ENCODE results near the gene MTO1.
"Not testable (repeated sequence)": the region's sequence is repeated elsewhere in the genome, so short reads cannot be mapped to it uniquely, and the experiment has no call there.

The MTO1 gene

GRCh38 chr6:73532293-73532692, 70.8 kb downstream of the MTO1 start:
- no peak for DNase-seq

DNA sequence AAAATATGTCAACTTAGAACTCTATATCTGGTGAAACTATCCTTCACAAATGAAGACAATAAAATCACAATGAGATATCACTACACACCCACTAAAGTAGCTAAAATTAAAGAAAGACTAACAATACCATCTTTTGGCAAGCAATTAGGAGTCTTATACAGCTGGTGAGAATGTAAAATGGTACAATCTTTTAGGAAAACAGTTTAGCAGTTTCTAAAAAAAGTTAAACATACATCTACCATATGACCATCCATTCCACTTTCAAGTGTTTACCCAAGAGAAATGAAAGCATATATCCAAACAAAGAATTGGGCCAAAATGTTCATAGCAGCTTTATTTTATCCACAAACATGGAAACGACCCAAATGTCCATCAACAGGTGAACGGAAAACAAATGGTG, 73.1 kb downstream of the MTO1 start:
- DNase-seq: no peak

GRCh38 chr6:73537677-73538076, 76.1 kb downstream of the MTO1 start:
- DNase-seq: no peak

GRCh38 chr6:73538116-73538779, 76.7 kb downstream of the MTO1 start:
- no peak for DNase-seq

DNA sequence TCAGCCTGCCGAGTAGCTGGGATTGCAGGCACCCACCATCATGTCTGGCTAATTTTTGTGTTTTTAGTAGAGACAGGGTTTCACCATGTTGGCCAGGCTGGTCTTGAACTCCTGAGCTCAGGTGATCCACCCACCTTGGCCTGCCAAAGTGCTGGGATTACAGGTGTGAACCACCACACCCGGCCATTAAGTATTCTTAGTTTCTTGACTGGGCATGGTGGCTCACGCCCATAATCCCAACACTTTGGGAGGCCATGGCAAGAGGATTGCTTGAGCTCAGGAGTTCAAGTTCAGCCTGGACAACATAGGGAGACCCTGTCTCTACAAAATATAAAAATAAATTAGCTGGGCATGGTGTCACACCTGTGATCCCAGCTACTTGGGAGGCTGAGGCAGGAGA, 80.9 kb downstream of the MTO1 start:
- DNase-seq: not testable (repeated sequence)

GRCh38 chr6:73542891-73543290, 81.4 kb downstream of the MTO1 start:
- DNase-seq: no peak

DNA sequence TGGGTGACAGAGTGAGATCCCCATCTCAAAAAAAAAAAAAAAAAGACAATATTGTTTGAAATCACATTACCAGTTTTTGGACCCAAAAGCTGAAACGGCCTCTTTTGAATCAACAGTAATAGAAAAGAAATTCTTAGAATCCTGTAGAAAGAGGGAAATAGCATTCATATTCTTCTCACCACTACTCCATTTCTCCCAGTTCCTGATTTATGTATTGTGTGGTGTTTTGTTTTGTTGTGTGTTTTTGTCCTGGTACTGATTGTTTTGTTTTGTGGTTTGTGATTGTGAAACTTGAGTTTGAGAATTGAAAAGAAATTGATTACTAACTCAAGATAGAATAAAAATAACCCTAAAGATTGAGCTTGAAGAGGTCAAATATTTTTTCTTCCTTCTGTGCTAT, 85.5 kb downstream of the MTO1 start:
- DNase-seq: no peak

GRCh38 chr6:73548458-73549446, 87.2 kb downstream of the MTO1 start:
- no peak for DNase-seq

- not testable (repeated sequence) for DNase-seq
These were observed 89.6 kb downstream of the MTO1 start for GRCh38 chr6:73551115-73551514.

DNA sequence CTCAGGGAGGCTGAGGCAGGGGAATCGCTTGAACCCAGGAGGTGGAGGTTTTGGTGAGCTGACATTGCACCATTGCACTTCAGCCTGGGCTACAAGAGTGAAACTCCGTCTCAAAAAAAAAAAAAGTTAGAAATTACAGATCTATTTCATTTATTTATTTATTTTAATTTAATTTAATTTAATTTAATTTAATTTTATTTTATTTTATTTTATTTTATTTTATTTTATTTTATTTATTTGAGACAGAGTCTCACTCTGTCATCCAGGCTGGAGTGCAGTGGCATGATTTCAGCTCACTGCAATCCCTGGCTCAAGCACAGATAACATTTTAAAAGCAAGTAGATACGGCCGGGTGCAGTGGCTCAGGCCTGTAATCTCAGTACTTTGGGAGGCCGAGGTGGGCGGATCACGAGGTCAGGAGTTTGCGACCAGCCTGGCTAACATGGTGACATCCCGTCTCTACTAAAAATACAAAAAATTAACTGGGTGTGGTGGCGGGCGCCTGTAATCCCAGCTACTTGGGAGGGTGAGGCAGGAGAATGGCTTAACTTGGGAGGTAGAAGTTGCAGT, 93.9 kb downstream of the MTO1 start:
- DNase-seq: not testable (repeated sequence)

- no peak for DNase-seq
These were observed 95.3 kb downstream of the MTO1 start for GRCh38 chr6:73556836-73557235.
